ENCODE results near the gene CERS5.

- TF ChIP-seq EZH2 (IDR thresholded peaks at IDR 0.05; ENCODE audit: low read length) (no peak), CTCF (optimal IDR thresholded peaks at IDR 0.05 in 1 of 3, IDR thresholded peaks at IDR 0.05 in 1 of 3, conservative IDR thresholded peaks at IDR 0.05 in 1 of 3; ENCODE audit: extremely low read depth in 1 of 3, insufficient read depth in 2 of 3, low read length in 3 of 3) (no peak)
These were observed 50.0 kb downstream of the CERS5 start for GRCh38 chr12:50117057-50117622.

Data from keratinocyte (primary cell).